Liver (tissue), 9 donors: Measurements from ENCODE around the gene BRF1. TPM values are rescaled to one million over a fixed set of nuclear protein-coding genes. Genes with fewer than 3 reads are reported as not detected.

Source experiments
- DNase-seq: peaks from one replicate; pipeline ENCODE4 v3.0.0-alpha.2; 2017; ENCODE audit warnings: low spot score
- H3K27ac ChIP-seq, 2 donors: one replicate each; pipeline ENCODE4 v1.7.0; 2013; ENCODE audit warnings: inconsistent platforms in 2 of 2, low read length in 2 of 2, control low read depth in 1 of 2, low read depth in 1 of 2, mild to moderate bottlenecking in 1 of 2
- H3K27me3 ChIP-seq, 4 donors: one replicate each; pipeline versions ENCODE4 v1.6.1 to v1.7.0; 2013; ENCODE audit warnings: low read length in 3 of 4, inconsistent platforms in 1 of 4, mild to moderate bottlenecking in 1 of 4, moderate library complexity in 1 of 4; ENCODE audit not compliant: control insufficient read depth in 4 of 4, insufficient read depth in 4 of 4
- H3K36me3 ChIP-seq, 4 donors: one replicate each; pipeline versions ENCODE4 v1.6.1 to v1.7.0; 2013; ENCODE audit warnings: low read length in 3 of 4, mild to moderate bottlenecking in 3 of 4, low read depth in 1 of 4, moderate library complexity in 1 of 4; ENCODE audit not compliant: control insufficient read depth in 4 of 4, insufficient read depth in 3 of 4
- H3K4me1 ChIP-seq, 4 donors: one replicate each; pipeline versions ENCODE4 v1.6.1 to v1.7.0; 2013; ENCODE audit warnings: low read length in 3 of 4, mild to moderate bottlenecking in 3 of 4, moderate library complexity in 1 of 4; ENCODE audit not compliant: control insufficient read depth in 4 of 4, insufficient read depth in 4 of 4
- H3K4me3 ChIP-seq, 3 donors: one replicate each; pipeline versions ENCODE4 v1.6.1 to v1.7.0; 2013; ENCODE audit warnings: low read length in 3 of 3, control low read depth in 1 of 3, low read depth in 1 of 3, mild to moderate bottlenecking in 1 of 3
- H3K9ac ChIP-seq, 2 donors: one replicate each; pipeline ENCODE4 v1.7.0; 2013; ENCODE audit warnings: low read length in 2 of 2, mild to moderate bottlenecking in 2 of 2, moderate library complexity in 2 of 2, control low read depth in 1 of 2, low read depth in 1 of 2
- H3K9me3 ChIP-seq, 4 donors: one replicate each; pipeline versions ENCODE4 v1.6.1 to v1.7.0; 2013; ENCODE audit warnings: low read length in 3 of 4; ENCODE audit not compliant: control insufficient read depth in 4 of 4
- ATF3 ChIP-seq: IDR thresholded peaks from 2 replicates; pipeline ENCODE4 v1.6.1; 2016; ENCODE audit warnings: antibody characterized with exemption
- CTCF ChIP-seq: fragments of 150-350 bp; IDR thresholded peaks from 2 replicates; pipeline ENCODE4 v1.5.1; 2017; ENCODE audit warnings: improper control_type of control experiment, low read depth, low read length; ENCODE audit not compliant: missing input control
- EGR1 ChIP-seq, 2 donors: IDR thresholded peaks; 2 replicates each; pipeline ENCODE4 v1.6.1; 2016 to 2018; ENCODE audit warnings: antibody characterized with exemption in 2 of 2, low read depth in 2 of 2
- FOXA1 ChIP-seq: IDR thresholded peaks from 2 replicates; pipeline ENCODE4 v1.6.1; 2016; ENCODE audit warnings: antibody characterized with exemption
- FOXA2 ChIP-seq: IDR thresholded peaks from 2 replicates; pipeline ENCODE4 v1.6.1; 2016; ENCODE audit warnings: antibody characterized with exemption
- GABPA ChIP-seq, 2 donors: IDR thresholded peaks in 1 of 2; conservative IDR thresholded peaks in 1 of 2; 2 replicates each; pipeline ENCODE4 v1.6.1; 2016; ENCODE audit warnings: antibody characterized with exemption in 2 of 2, mild to moderate bottlenecking in 1 of 2, moderate library complexity in 1 of 2
- HNF4A ChIP-seq, 2 donors: conservative IDR thresholded peaks; 2 replicates each; pipeline ENCODE4 v1.6.1; 2016; ENCODE audit warnings: antibody characterized with exemption in 2 of 2, mild to moderate bottlenecking in 2 of 2
- HNF4G ChIP-seq: IDR thresholded peaks from 2 replicates; pipeline ENCODE4 v1.6.1; 2016; ENCODE audit warnings: antibody characterized with exemption
- JUND ChIP-seq, 2 donors: IDR thresholded peaks; 2 replicates each; pipeline ENCODE4 v1.6.1; 2016; ENCODE audit warnings: antibody characterized with exemption in 2 of 2
- MAX ChIP-seq: IDR thresholded peaks from 2 replicates; pipeline ENCODE4 v1.6.1; 2016; ENCODE audit warnings: antibody characterized with exemption
- NR2F2 ChIP-seq: IDR thresholded peaks from 2 replicates; pipeline ENCODE4 v1.6.1; 2016; ENCODE audit warnings: antibody characterized with exemption
- RAD21 ChIP-seq, 2 donors: IDR thresholded peaks; 2 replicates each; pipeline ENCODE4 v1.6.1; 2016; ENCODE audit warnings: antibody characterized with exemption in 2 of 2, mild to moderate bottlenecking in 2 of 2
- REST ChIP-seq: IDR thresholded peaks from 2 replicates; pipeline ENCODE4 v1.6.1; 2016; ENCODE audit warnings: antibody characterized with exemption, mild to moderate bottlenecking
- RXRA ChIP-seq, 2 donors: IDR thresholded peaks; 2 replicates each; pipeline ENCODE4 v1.6.1; 2017 to 2018; ENCODE audit warnings: antibody characterized with exemption in 2 of 2, mild to moderate bottlenecking in 1 of 2
- SP1 ChIP-seq: IDR thresholded peaks from 2 replicates; pipeline ENCODE4 v1.6.1; 2018; ENCODE audit warnings: antibody characterized with exemption, mild to moderate bottlenecking
- TAF1 ChIP-seq: conservative IDR thresholded peaks from 2 replicates; pipeline ENCODE4 v1.6.1; 2016; ENCODE audit warnings: antibody characterized with exemption, mild to moderate bottlenecking
- YY1 ChIP-seq: IDR thresholded peaks from 2 replicates; pipeline ENCODE4 v1.6.1; 2016; ENCODE audit warnings: antibody characterized with exemption, mild to moderate bottlenecking
- ZBTB33 ChIP-seq: IDR thresholded peaks from 2 replicates; pipeline ENCODE4 v1.6.1; 2016; ENCODE audit warnings: antibody characterized with exemption
- WGBS: extraction: QIAGEN DNeasy Blood & Tissue Kit; methylation state at CpG from one replicate; pipeline ENCODE4 v1.1.7; 2013; 5-methylcytosine and 5-hydroxymethylcytosine counted together
- polyA plus RNA-seq, 2 donors: library from polyadenylated mRNA; stranded (reverse) in 1 of 2; unstranded in 1 of 2; fragments of 200-250 nt in 1 of 2; fragments of >200 nt in 1 of 2; fragmentation: Nextera tagmentation in 1 of 2; extraction: Ambion mirVana in 1 of 2; gene quantifications; one replicate each; pipeline versions ENCODE4 v1.2.1 to v1.2.3, GENCODE V29; 2013 to 2015
- total RNA-seq, 2 donors: library from RNA; depleted of rRNA; stranded (reverse); fragments of >200 nt; gene quantifications; one replicate each; pipeline ENCODE4 v1.2.3, GENCODE V29; 2014
- donor health status: healthy.
- donor health status: healthy.
- donor health status: healthy.
- donor health status: healthy.
- donor health status: healthy.

Gene BRF1
- total and polyA plus RNA-seq, 4 donors: 4.6 to 24.1 (median 10.6) TPM

GRCh38 chr14:105316577-105316941 lies 15.8 kb upstream of the BRF1 start:
- Histone ChIP-seq H3K27me3 (no peaks in the 10 kb centered on the region), H3K27ac (peak overlapping the region in 1 of 2 donors; percentile 4), H3K4me3 (no peak overlapping the region), H3K9ac (no peak overlapping the region), H3K36me3 (peaks cover 0 to 3% (median 0%) of the 10 kb centered on the region in 4 donors), H3K4me1 (peaks cover 11 to 15% (median 12%) of the 10 kb centered on the region in 4 donors), H3K9me3 (no peaks in the 10 kb centered on the region)
- no peak for DNase-seq
- WGBS: 94% methylated on average over 10 of the region's 10 CpGs
- TF ChIP-seq EGR1 (IDR thresholded peaks at IDR 0.05; ENCODE audit: low read depth in 2 of 2) (no peak), CTCF (no peak), MAX (no peak), SP1 (no peak), YY1 (no peak), RXRA (IDR thresholded peaks at IDR 0.05) (no peak), ZBTB33 (no peak), FOXA2 (no peak), FOXA1 (no peak), GABPA (IDR thresholded peaks at IDR 0.05 in 1 of 2, conservative IDR thresholded peaks at IDR 0.05 in 1 of 2) (no peak), NR2F2 (no peak), HNF4G (no peak), ATF3 (no peak), REST (no peak), JUND (IDR thresholded peaks at IDR 0.05) (no peak), TAF1 (no peak), RAD21 (IDR thresholded peaks at IDR 0.05) (no peak), HNF4A (conservative IDR thresholded peaks at IDR 0.05) (no peak)
